ENCODE data around the gene PLA1A.

- no peak for TF ChIP-seq POLR2A (IDR thresholded peaks at IDR 0.05; ENCODE audit: low read depth, low read length)
- no peak for TF ChIP-seq CEBPB (IDR thresholded peaks at IDR 0.05; ENCODE audit: low read depth, low read length)
- TF ChIP-seq CTCF (conservative IDR thresholded peaks at IDR 0.05; ENCODE audit: low read depth, low read length), result no peak
- TF ChIP-seq ELK1 (IDR thresholded peaks at IDR 0.05; ENCODE audit: borderline replicate concordance, low read depth, low read length), result no peak
- no peak for TF ChIP-seq RCOR1 (IDR thresholded peaks at IDR 0.05; ENCODE audit: insufficient replicate concordance, low read length)
- TF ChIP-seq FOS (IDR thresholded peaks at IDR 0.05; ENCODE audit: low read depth, low read length), result no peak
- no peak for TF ChIP-seq CHD1 (IDR thresholded peaks at IDR 0.05; ENCODE audit: low read depth, low read length)
- TF ChIP-seq USF2 (IDR thresholded peaks at IDR 0.05; ENCODE audit: low read depth, low read length), result no peak
- TF ChIP-seq MXI1 (IDR thresholded peaks at IDR 0.05; ENCODE audit: borderline replicate concordance, low read depth, low read length), result no peak
- TF ChIP-seq SMC3 (IDR thresholded peaks at IDR 0.05; ENCODE audit: low read depth, low read length), result no peak
- no peak for TF ChIP-seq RAD21 (IDR thresholded peaks at IDR 0.05; ENCODE audit: low read length)
Observed at GRCh38 chr3:119627461-119627860, 29.8 kb downstream of the PLA1A start.

All from IMR-90 (cell line).